Fibroblast of villous mesenchyme (primary cell): ENCODE results near the gene LHFPL3. TPM values are rescaled to one million over a fixed set of nuclear protein-coding genes. Genes with fewer than 3 reads are reported as not detected.
"Not testable (repeated sequence)": the region's sequence is repeated elsewhere in the genome, so short reads cannot be mapped to it uniquely, and the experiment has no call there.

Experiments
- DNase-seq: peaks from one replicate; pipeline ENCODE4 v3.0.0-alpha.2; 2010; ENCODE audit warnings: low read depth
- H3K4me3 ChIP-seq: 2 replicates; pipeline ENCODE4 v1.5.1; 2011; ENCODE audit warnings: low read depth, mild to moderate bottlenecking, low read length
- CTCF ChIP-seq: IDR thresholded peaks from 2 replicates; pipeline ENCODE4 v1.5.1; 2012; ENCODE audit warnings: low read depth, mild to moderate bottlenecking, low read length; ENCODE audit not compliant: insufficient read depth
- total RNA-seq: library from RNA; depleted of rRNA; stranded (reverse); fragments of >200 nt; gene quantifications from 2 replicates; pipeline ENCODE4 v1.2.3, GENCODE V29; 2012

Gene LHFPL3
- total RNA-seq: not detected in 2 replicates

- no peak within 1 kb of the TSS for H3K4me3 ChIP-seq
- DNase-seq: no peak
- no peak for TF ChIP-seq CTCF
These were observed at the start of gene LHFPL3 for GRCh38 chr7:104328296-104328969. Gene LHFPL3 (plus strand): TSS chr7:104328603.

- not testable (repeated sequence) for H3K4me3 ChIP-seq, DNase-seq
These were observed 46.7 kb upstream of the LHFPL3 start for GRCh38 chr7:104281685-104282084.

- no peak for TF ChIP-seq CTCF
- no peak for DNase-seq
- H3K4me3 ChIP-seq: no peak overlapping the region
These were observed 41.6 kb upstream of the LHFPL3 start for GRCh38 chr7:104286839-104287238.

GRCh38 chr7:104288137-104288536 lies 40.3 kb upstream of the LHFPL3 start:
- no peak for TF ChIP-seq CTCF
- H3K4me3 ChIP-seq: no peak overlapping the region
- DNase-seq: no peak

- no peak for TF ChIP-seq CTCF
These were observed 34.1 kb upstream of the LHFPL3 start for GRCh38 chr7:104294291-104294690.

GRCh38 chr7:104296266-104296665 lies 32.1 kb upstream of the LHFPL3 start:
- no peak for TF ChIP-seq CTCF
- DNase-seq: no peak
- H3K4me3 ChIP-seq: no peak overlapping the region

More at GRCh38 chr7:104294291-104294690, 34.1 kb upstream of the LHFPL3 start:
- DNase-seq: no peak
- H3K4me3 ChIP-seq: no peak overlapping the region

GRCh38 chr7:104296900-104297299 lies 31.5 kb upstream of the LHFPL3 start:
- no peak for DNase-seq
- TF ChIP-seq CTCF: no peak
- H3K4me3 ChIP-seq: no peak overlapping the region
